HCT116 (cell line): ENCODE measurements around the gene CACNA2D3. TPM values are rescaled to one million over a fixed set of nuclear protein-coding genes. Genes with fewer than 3 reads are reported as not detected.

Source experiments
- ATAC-seq: fragments of 200-7000 bp; cut with Tn5 transposase; 2 replicates; pipeline ENCODE4 v1.9.1; 2020; ENCODE audit warnings: mild to moderate bottlenecking, moderate library complexity
- BruUV-seq: library from RNA; stranded (reverse); fragments of 400-500 nt; replicated peaks from 2 replicates; lab custom pipeline; 2021; lab: Mats Ljungman, UMichigan
- CTCF ChIA-PET: fragments of 300-600 bp; sonication (Branson Sonifier 250); formaldehyde crosslinking; loops from one replicate; lab custom pipeline; 2021; ENCODE audit warnings: antibody characterized with exemption; lab: Charles Lee
- POLR2A ChIA-PET: fragments of 300-600, 350-600 bp; sonication (Branson Sonifier 250); formaldehyde crosslinking; loops from one replicate; lab custom pipeline; 2021; ENCODE audit warnings: antibody characterized with exemption; lab: Charles Lee
- RAD21 ChIA-PET, 2 experiments: fragments of 300-600 bp; sonication (Branson Sonifier 250); formaldehyde crosslinking; loops; one replicate each; lab custom pipeline; 2023; ENCODE audit warnings: low total read pairs in 2 of 2; ENCODE audit not compliant: uncharacterized antibody in 2 of 2, unreplicated experiment in 2 of 2, low non-redundant PET in 1 of 2; lab: Charles Lee
- DNase-seq: peaks from one replicate; pipeline ENCODE4 v3.0.0-alpha.2; 2010; ENCODE audit warnings: low read depth, low spot score
- H2AFZ ChIP-seq: fragments of 200-600 bp; shearing (Covaris generic), sonication (generic); 2 replicates; pipeline ENCODE4 v1.6.1; 2017; ENCODE audit warnings: low read depth, mixed run types, mixed read lengths, antibody characterized with exemption, low read length; ENCODE audit not compliant: poor library complexity, severe bottlenecking
- H3K27ac ChIP-seq: 2 replicates; pipeline ENCODE4 v1.5.1; 2012; ENCODE audit warnings: low read depth, low read length
- H3K27me3 ChIP-seq: fragments of 200-600 bp; sonication (generic); 2 replicates; pipeline ENCODE4 v1.6.1; 2016; ENCODE audit warnings: mixed run types, low read length, mixed read lengths; ENCODE audit not compliant: insufficient read depth
- H3K36me3 ChIP-seq, 2 experiments: fragments of 200-500 bp in 1 of 2; fragments of 200-600 bp in 1 of 2; sonication (Bioruptor generic) in 1 of 2; sonication (generic) in 1 of 2; 2 replicates each; pipeline versions ENCODE4 v1.5.1 to v1.6.1; 2014 to 2016; ENCODE audit warnings: low read length in 2 of 2, inconsistent platforms in 1 of 2, mixed read lengths in 1 of 2, mixed run types in 1 of 2; ENCODE audit not compliant: insufficient read depth in 2 of 2, control insufficient read depth in 1 of 2
- H3K4me1 ChIP-seq, 2 experiments: fragments of 200-600 bp in 1 of 2; sonication (generic) in 1 of 2; 2 replicates each; pipeline versions ENCODE4 v1.5.1 to v1.6.1; 2012 to 2017; ENCODE audit warnings: low read length in 2 of 2, inconsistent platforms in 1 of 2, mild to moderate bottlenecking in 1 of 2, mixed read lengths in 1 of 2, mixed run types in 1 of 2, moderate library complexity in 1 of 2; ENCODE audit not compliant: insufficient read depth in 2 of 2, control insufficient read depth in 1 of 2
- H3K4me2 ChIP-seq: fragments of 200-600 bp; sonication (generic); 2 replicates; pipeline ENCODE4 v1.6.1; 2017; ENCODE audit warnings: mixed run types, low read length, mixed read lengths
- H3K4me3 ChIP-seq, 2 experiments: fragments of 200-600 bp in 1 of 2; sonication (generic) in 1 of 2; replicated peaks in 1 of 2; 2 replicates each; pipeline ENCODE4 v1.5.1; 2011 to 2016; ENCODE audit warnings: low read length in 2 of 2, control low read depth in 1 of 2, low read depth in 1 of 2, mild to moderate bottlenecking in 1 of 2, mixed read lengths in 1 of 2, mixed run types in 1 of 2
- H3K79me2 ChIP-seq: fragments of 200-600 bp; sonication (generic); 2 replicates; pipeline ENCODE4 v1.6.1; 2017; ENCODE audit warnings: mild to moderate bottlenecking, mixed run types, low read length, moderate library complexity, mixed read lengths; ENCODE audit not compliant: insufficient read depth
- H3K9ac ChIP-seq: fragments of 200-600 bp; sonication (generic); 2 replicates; pipeline ENCODE4 v1.6.1; 2016; ENCODE audit warnings: low read length, mixed read lengths
- H3K9me2 ChIP-seq: fragments of 200-600 bp; sonication (generic), shearing (Covaris generic); 2 replicates; pipeline ENCODE4 v1.6.1; 2017; ENCODE audit warnings: mixed run types, mild to moderate bottlenecking, moderate library complexity; ENCODE audit not compliant: insufficient read depth
- H3K9me3 ChIP-seq, 2 experiments: fragments of 200-500 bp in 1 of 2; fragments of 200-600 bp in 1 of 2; sonication (Bioruptor generic) in 1 of 2; sonication (generic) in 1 of 2; 2 replicates each; pipeline ENCODE4 v1.6.1; 2014 to 2017; ENCODE audit warnings: low read length in 2 of 2, mixed read lengths in 2 of 2, inconsistent platforms in 1 of 2, low read depth in 1 of 2, mild to moderate bottlenecking in 1 of 2, mixed run types in 1 of 2, moderate library complexity in 1 of 2; ENCODE audit not compliant: control insufficient read depth in 1 of 2, insufficient read depth in 1 of 2
- H4K20me1 ChIP-seq: fragments of 200-600 bp; sonication (generic), shearing (Covaris generic); 2 replicates; pipeline ENCODE4 v1.6.1; 2017; ENCODE audit warnings: mixed run types, mild to moderate bottlenecking, moderate library complexity; ENCODE audit not compliant: insufficient read depth
- CBX3 ChIP-seq: IDR thresholded peaks from 2 replicates; pipeline ENCODE4 v1.6.1; 2012; ENCODE audit warnings: low read depth
- CEBPB ChIP-seq: IDR thresholded peaks from 2 replicates; pipeline ENCODE4 v1.6.1; 2012; ENCODE audit warnings: low read depth
- CTCF ChIP-seq, 3 experiments: fragments of 200-600 bp in 1 of 3; sonication (generic) in 1 of 3; IDR thresholded peaks in 2 of 3; conservative IDR thresholded peaks in 1 of 3; 2 replicates each; pipeline ENCODE4 v1.5.1; 2012 to 2017; ENCODE audit warnings: low read depth in 2 of 3, low read length in 2 of 3, antibody characterized with exemption in 1 of 3, borderline replicate concordance in 1 of 3, control low read depth in 1 of 3, mild to moderate bottlenecking in 1 of 3, mixed read lengths in 1 of 3, mixed run types in 1 of 3, moderate library complexity in 1 of 3; ENCODE audit not compliant: insufficient read depth in 1 of 3
- ELF1 ChIP-seq: IDR thresholded peaks from 2 replicates; pipeline ENCODE4 v1.6.1; 2012; ENCODE audit warnings: low read depth, borderline replicate concordance
- EZH2 ChIP-seq: fragments of 200-600 bp; sonication (generic); IDR thresholded peaks from 2 replicates; pipeline ENCODE4 v1.6.1; 2017; ENCODE audit warnings: antibody characterized with exemption, mixed run types
- EZH2phosphoT487 ChIP-seq: fragments of 200-600 bp; IDR thresholded peaks from 2 replicates; pipeline ENCODE4 v1.6.1; 2018; ENCODE audit warnings: antibody characterized with exemption, borderline replicate concordance
- FOSL1 ChIP-seq: IDR thresholded peaks from 2 replicates; pipeline ENCODE4 v1.6.1; 2012; ENCODE audit warnings: low read depth
- JUND ChIP-seq: IDR thresholded peaks from 2 replicates; pipeline ENCODE4 v1.6.1; 2012
- MAX ChIP-seq: IDR thresholded peaks from 2 replicates; pipeline ENCODE4 v1.6.1; 2012
- POLR2A ChIP-seq: IDR thresholded peaks from 2 replicates; pipeline ENCODE4 v1.7.0; 2011; ENCODE audit warnings: borderline replicate concordance; ENCODE audit not compliant: insufficient read depth, insufficient read length; ENCODE audit errors: extremely low read depth
- REST ChIP-seq: IDR thresholded peaks from 2 replicates; pipeline ENCODE4 v1.6.1; 2012; ENCODE audit warnings: low read depth
- SIN3A ChIP-seq: IDR thresholded peaks from 2 replicates; pipeline ENCODE4 v1.6.1; 2012; ENCODE audit warnings: low read depth
- SP1 ChIP-seq: IDR thresholded peaks from 2 replicates; pipeline ENCODE4 v1.6.1; 2012; ENCODE audit warnings: low read depth
- SRF ChIP-seq: IDR thresholded peaks from 2 replicates; pipeline ENCODE4 v1.6.1; 2012; ENCODE audit warnings: low read depth
- ZNF274 ChIP-seq: fragments of 200-500 bp; sonication (Bioruptor generic); IDR thresholded peaks from 2 replicates; pipeline ENCODE4 v1.6.1; 2014; ENCODE audit warnings: mild to moderate bottlenecking, low read depth, low read length, inconsistent platforms
- intact Hi-C: fragments of 100-400 bp; cut with micrococcal nuclease; formaldehyde crosslinking; loops from 2 replicates; pipeline ENCODE4 v1.10.0; 2022
- total RNA-seq: library from RNA; stranded (reverse); gene quantifications from one replicate; pipeline ENCODE4 v1.2.1, GENCODE V29; 2021; ENCODE audit not compliant: unreplicated experiment

The CACNA2D3 gene
- total RNA-seq, 1 experiment from 2014 or later = 0.20 TPM

DNA sequence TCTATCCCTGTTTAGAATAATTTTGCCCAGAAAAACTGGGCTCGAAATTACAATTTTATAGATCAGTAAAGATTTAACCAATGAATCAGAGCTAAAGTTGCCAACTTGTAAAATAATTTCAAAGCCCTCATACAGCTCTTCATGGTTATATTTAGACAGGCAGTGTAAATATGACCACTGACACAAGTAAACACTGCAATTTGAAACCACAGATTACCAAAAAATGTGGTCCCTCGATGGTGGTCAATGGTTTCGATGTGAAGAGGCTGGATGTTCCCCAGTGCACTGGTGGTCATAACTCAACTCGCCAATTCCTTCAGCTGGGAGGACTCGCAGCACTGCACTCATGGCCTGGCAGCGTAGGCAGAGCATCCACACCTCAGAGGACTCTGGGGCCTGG, 776.9 kb downstream of the CACNA2D3 start:
- no peak overlapping the region for H3K4me2 ChIP-seq
- no peaks in the 10 kb centered on the region for H4K20me1 ChIP-seq
- H2AFZ ChIP-seq = no peak overlapping the region
- no peak for DNase-seq
- H3K27me3 ChIP-seq = no peaks in the 10 kb centered on the region
- H3K79me2 ChIP-seq = no peaks in the 10 kb centered on the region
- peaks cover 0 to 5% of the 10 kb centered on the region in 2 experiments; a peak in 1 of 4 replicates for H3K9me3 ChIP-seq
- H3K27ac ChIP-seq = no peak overlapping the region
- no peaks in the 10 kb centered on the region for H3K36me3 ChIP-seq
- no peaks in the 10 kb centered on the region for H3K4me1 ChIP-seq
- no TSS peak for BruUV-seq
- TF ChIP-seq SRF (no peak), CTCF (IDR thresholded peaks at IDR 0.05 in 2 of 3, conservative IDR thresholded peaks at IDR 0.05 in 1 of 3; ENCODE audit: borderline replicate concordance in 1 of 3, insufficient read depth in 1 of 3, low read depth in 2 of 3, low read length in 2 of 3) (no peak), SP1 (no peak), POLR2A (no peak), REST (no peak), ELF1 (no peak), EZH2phosphoT487 (no peak), CEBPB (no peak), MAX (no peak), SIN3A (no peak), CBX3 (no peak), FOSL1 (no peak), ZNF274 (no peak), JUND (no peak), EZH2 (no peak)
- TF ChIP-seq, all 23 proteins: peak for 0
- no peak overlapping the region for H3K9ac ChIP-seq
- ChIA-PET CTCF (no interaction called here), RAD21 (no interaction called here), POLR2A (no interaction called here)
- intact Hi-C loops = no loop called here
- H3K9me2 ChIP-seq = no peaks in the 10 kb centered on the region
- no peak for ATAC-seq
- H3K4me3 ChIP-seq = no peak overlapping the region
